ENCODE results near the gene PLXNA4. TPM values are rescaled to one million over a fixed set of nuclear protein-coding genes. Genes with fewer than 3 reads are reported as not detected.
A peak's percentile ranks its signal among the peaks of the same experiment; 100 is the strongest.

PLXNA4 gene
- total and polyA plus RNA-seq, 7 experiments from 2014 or later = 0.05 to 31.6 (median 1.1) TPM

DNA sequence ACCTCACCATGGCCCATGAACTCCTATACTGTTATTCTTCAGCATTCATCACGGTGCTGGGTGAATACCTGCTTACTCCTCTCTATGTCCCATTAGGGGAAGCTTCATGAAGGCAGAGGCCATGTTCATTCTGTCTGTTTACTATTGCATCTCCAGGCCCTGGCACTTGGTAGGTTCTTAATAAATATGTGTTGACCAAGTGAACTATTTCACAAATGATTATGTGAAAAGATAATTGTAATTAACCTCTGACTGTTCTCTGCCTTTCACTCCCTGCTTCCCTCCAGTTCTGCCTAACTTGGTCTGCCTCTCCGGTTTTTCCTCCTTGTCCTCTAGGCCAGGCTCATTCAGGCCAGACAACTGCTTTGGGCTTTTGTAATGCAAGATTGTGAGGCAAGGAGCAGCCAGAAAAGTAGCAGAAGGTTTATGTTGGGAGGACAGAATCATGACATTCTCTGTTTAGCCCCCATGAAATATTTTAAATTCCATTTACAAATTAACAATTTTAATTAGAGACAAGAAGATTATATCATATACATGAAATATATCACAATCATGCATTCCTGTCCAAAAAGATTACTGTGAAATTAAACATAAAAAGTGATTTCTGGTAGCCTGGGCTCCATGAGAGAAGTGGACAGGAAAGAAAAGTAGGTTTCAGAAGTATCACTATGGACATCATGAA is 42.1 kb upstream of the PLXNA4 start:
- Mint-ChIP-seq H3K27ac (no peak overlapping the region), H3K4me3 (no peak overlapping the region), H3K4me1 (peaks cover 9 to 14% (median 10%) of the 10 kb centered on the region in 7 donors), H3K9me3 (no peaks in the 10 kb centered on the region), H3K27me3 (peaks cover 7 to 26% (median 15%) of the 10 kb centered on the region in 5 donors), H3K36me3 (no peaks in the 10 kb centered on the region)
- Histone ChIP-seq H3K27ac (ENCODE audit: low read depth, low read length) (no peak overlapping the region), H3K4me1 (ENCODE audit: control insufficient read depth in 2 of 2, insufficient read depth in 2 of 2, low read length in 2 of 2) (no peaks in the 10 kb centered on the region), H3K4me3 (ENCODE audit: low read length) (no peak overlapping the region), H3K27me3 (ENCODE audit: control insufficient read depth in 2 of 2, insufficient read depth in 2 of 2, low read length in 2 of 2) (no peaks in the 10 kb centered on the region), H3K9me3 (ENCODE audit: control insufficient read depth in 2 of 3, low read length in 3 of 3) (no peaks in the 10 kb centered on the region), H3K36me3 (ENCODE audit: control insufficient read depth in 2 of 3, insufficient read depth in 3 of 3, low read length in 3 of 3) (no peaks in the 10 kb centered on the region)
- CTCF ChIA-PET = no interaction called here
- POLR2A ChIA-PET = no interaction called here
- no peak for ATAC-seq
- DNase-seq = no peak
- intact Hi-C loops (cut with micrococcal nuclease) = no loop called here

DNA sequence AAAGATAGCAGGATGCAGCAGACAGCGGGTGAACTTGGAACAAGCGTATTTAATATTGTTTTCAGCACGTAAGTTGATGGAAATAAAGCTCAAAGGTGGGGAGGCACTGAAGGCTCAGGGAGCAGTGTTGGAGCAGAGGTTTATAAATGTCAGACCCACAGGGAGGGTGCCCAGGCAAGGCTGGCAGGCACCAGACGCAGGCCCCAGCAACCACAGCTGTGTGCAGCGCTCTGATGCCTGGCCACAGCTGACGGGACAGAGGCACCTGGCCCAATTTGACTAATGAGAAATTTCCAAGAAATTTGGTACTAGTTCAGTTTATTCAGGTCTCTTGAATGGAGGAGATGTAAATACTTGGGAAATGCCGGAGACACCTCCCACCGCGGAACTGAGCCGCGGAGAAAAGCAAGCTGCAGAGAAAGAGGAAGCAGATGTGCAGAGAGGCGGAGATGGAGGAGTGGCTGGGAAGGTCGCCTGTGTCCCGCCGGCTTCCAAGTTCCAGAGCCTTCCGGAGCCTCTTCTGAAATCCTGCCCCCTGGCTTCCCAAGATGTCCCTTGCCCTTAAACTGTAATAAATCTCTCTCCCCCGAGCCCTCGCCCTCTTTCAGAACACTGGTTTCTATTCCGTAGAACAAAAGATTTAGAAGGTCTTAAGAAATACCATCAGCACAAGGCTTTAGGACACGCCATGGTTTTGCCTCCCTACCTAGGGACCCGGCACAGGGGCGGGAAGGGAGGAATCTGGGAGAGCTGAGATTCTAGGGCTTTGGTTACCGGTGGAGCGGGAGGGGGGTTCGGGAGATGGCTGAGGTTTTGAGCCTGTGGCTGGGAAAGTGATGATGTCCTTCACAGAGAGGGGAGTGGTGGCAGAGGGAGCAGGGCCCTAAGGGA is 38.4 kb upstream of the PLXNA4 start:
- Mint-ChIP-seq H3K4me1 (peaks cover 9 to 14% (median 10%) of the 10 kb centered on the region in 7 donors), H3K27me3 (peaks cover 12 to 30% (median 22%) of the 10 kb centered on the region in 5 donors), H3K36me3 (no peaks in the 10 kb centered on the region), H3K27ac (peak overlapping the region in 2 of 9 donors; percentile 32 to 50), H3K4me3 (peak overlapping the region; percentile 50 to 81 (median 66)), H3K9me3 (no peaks in the 10 kb centered on the region)
- Histone ChIP-seq H3K27me3 (ENCODE audit: control insufficient read depth in 2 of 2, insufficient read depth in 2 of 2, low read length in 2 of 2) (no peaks in the 10 kb centered on the region), H3K4me1 (ENCODE audit: control insufficient read depth in 2 of 2, insufficient read depth in 2 of 2, low read length in 2 of 2) (no peaks in the 10 kb centered on the region), H3K9me3 (ENCODE audit: control insufficient read depth in 2 of 3, low read length in 3 of 3) (no peaks in the 10 kb centered on the region), H3K4me3 (ENCODE audit: low read length) (no peak overlapping the region), H3K36me3 (ENCODE audit: control insufficient read depth in 2 of 3, insufficient read depth in 3 of 3, low read length in 3 of 3) (no peaks in the 10 kb centered on the region), H3K27ac (ENCODE audit: low read depth, low read length) (no peak overlapping the region)
- peak; percentile 41 for ATAC-seq
- DNase-seq = no peak
- intact Hi-C loops (cut with micrococcal nuclease) = no loop called here
- CTCF ChIA-PET = no interaction called here
- POLR2A ChIA-PET = no interaction called here

DNA sequence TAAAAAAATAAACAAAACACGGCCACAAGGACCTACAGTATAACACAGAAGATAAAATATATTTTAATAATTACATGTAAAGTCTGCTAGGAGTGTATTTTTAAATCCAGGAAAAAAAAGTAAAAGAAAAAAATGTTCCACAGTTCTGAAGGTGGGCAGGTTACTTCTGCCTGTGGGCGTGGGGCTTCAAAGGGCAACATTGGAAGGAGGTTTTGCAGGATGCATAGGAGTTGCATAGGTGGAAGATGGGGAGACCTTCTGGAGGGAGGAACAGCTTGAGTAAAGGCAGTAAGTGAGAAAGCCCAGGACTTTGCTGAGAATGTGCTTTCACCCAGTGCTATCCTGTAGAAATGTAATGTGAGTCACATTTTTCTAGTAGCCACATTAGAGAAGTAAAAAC is 37.5 kb upstream of the PLXNA4 start:
- H3K36me3 Mint-ChIP-seq = no peaks in the 10 kb centered on the region
- no peak for DNase-seq
- peak overlapping the region in 1 of 10 donors; percentile 64 for H3K4me3 Mint-ChIP-seq
- no peak for ATAC-seq
- H3K9me3 Mint-ChIP-seq = no peaks in the 10 kb centered on the region
- H3K27me3 Mint-ChIP-seq = peaks cover 12 to 30% (median 22%) of the 10 kb centered on the region in 5 donors
- Histone ChIP-seq H3K27ac (ENCODE audit: low read depth, low read length) (no peak overlapping the region), H3K9me3 (ENCODE audit: control insufficient read depth in 2 of 3, low read length in 3 of 3) (no peaks in the 10 kb centered on the region), H3K36me3 (ENCODE audit: control insufficient read depth in 2 of 3, insufficient read depth in 3 of 3, low read length in 3 of 3) (no peaks in the 10 kb centered on the region), H3K27me3 (ENCODE audit: control insufficient read depth in 2 of 2, insufficient read depth in 2 of 2, low read length in 2 of 2) (no peaks in the 10 kb centered on the region), H3K4me3 (ENCODE audit: low read length) (no peak overlapping the region), H3K4me1 (ENCODE audit: control insufficient read depth in 2 of 2, insufficient read depth in 2 of 2, low read length in 2 of 2) (no peaks in the 10 kb centered on the region)
- ChIA-PET POLR2A (no interaction called here), CTCF (no interaction called here)
- H3K4me1 Mint-ChIP-seq = peaks cover 9 to 14% (median 10%) of the 10 kb centered on the region in 7 donors
- no peak overlapping the region for H3K27ac Mint-ChIP-seq
- intact Hi-C loops (cut with micrococcal nuclease) = no loop called here

DNA sequence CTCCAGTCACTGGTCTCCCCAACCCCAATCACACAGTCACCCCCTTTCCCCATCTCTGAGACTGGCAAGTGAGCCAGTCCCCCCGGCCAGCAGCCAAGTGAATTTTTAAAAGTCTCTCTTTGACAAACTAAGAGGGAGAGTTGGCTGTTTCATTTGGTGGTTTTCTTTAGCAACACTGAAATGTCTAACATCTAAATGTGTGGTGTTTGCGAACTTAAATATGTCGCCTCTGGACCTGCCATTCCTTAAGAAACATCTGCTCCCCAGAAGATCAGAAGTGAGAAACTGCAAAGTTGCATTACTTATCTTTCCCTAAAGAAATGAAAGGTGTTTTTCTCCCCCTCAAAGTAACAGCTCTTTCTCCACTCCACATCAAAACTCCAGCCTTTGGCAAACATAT is 34.7 kb upstream of the PLXNA4 start:
- H3K27me3 ChIP-seq (ENCODE audit: control insufficient read depth in 2 of 2, insufficient read depth in 2 of 2, low read length in 2 of 2) = no peaks in the 10 kb centered on the region
- no peak overlapping the region for H3K27ac Mint-ChIP-seq
- H3K4me3 ChIP-seq (ENCODE audit: low read length) = no peak overlapping the region
- H3K4me1 Mint-ChIP-seq = peaks cover 9 to 13% (median 11%) of the 10 kb centered on the region in 7 donors
- H3K36me3 ChIP-seq (ENCODE audit: control insufficient read depth in 2 of 3, insufficient read depth in 3 of 3, low read length in 3 of 3) = no peaks in the 10 kb centered on the region
- no peaks in the 10 kb centered on the region for H3K9me3 Mint-ChIP-seq
- ChIA-PET POLR2A (no interaction called here), CTCF (no interaction called here)
- H3K27ac ChIP-seq (ENCODE audit: low read depth, low read length) = no peak overlapping the region
- no peak for DNase-seq
- intact Hi-C loops (cut with micrococcal nuclease) = no loop called here
- H3K36me3 Mint-ChIP-seq = no peaks in the 10 kb centered on the region
- no peaks in the 10 kb centered on the region for H3K4me1 ChIP-seq (ENCODE audit: control insufficient read depth in 2 of 2, insufficient read depth in 2 of 2, low read length in 2 of 2)
- peaks cover 12 to 28% (median 22%) of the 10 kb centered on the region in 5 donors for H3K27me3 Mint-ChIP-seq
- no peak overlapping the region for H3K4me3 Mint-ChIP-seq
- H3K9me3 ChIP-seq (ENCODE audit: control insufficient read depth in 2 of 3, low read length in 3 of 3) = no peaks in the 10 kb centered on the region
- no peak for ATAC-seq

DNA sequence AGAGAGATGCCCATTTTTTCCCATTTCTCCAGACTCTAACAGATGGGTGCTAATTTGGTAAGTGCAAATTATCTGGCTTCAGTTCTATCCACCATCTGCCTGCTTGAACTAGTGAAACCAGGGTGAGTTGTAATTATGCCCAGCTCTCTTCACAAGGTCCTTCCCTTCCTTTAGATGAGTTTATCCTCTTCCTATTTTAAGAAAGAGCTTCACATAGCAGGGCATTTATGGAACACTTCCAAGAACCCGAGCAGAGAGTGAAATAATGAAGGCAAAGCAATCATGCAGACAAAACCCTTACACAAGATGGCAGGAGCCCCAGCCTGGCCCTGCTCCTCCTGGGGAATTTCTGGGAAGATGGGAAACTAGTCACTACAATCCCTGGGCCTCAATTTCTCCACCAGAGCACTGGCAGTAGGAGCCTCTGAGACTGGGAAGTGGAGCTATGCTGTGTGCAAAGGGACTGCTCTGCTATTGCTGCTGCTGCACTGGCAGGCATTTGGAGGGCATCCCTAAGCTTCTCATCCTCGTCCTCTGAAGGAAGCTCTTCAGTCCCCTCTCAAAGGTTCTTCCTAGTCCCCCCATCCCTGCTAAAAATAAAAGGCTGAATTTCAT is 33.7 kb upstream of the PLXNA4 start:
- Histone ChIP-seq H3K36me3 (ENCODE audit: control insufficient read depth in 2 of 3, insufficient read depth in 3 of 3, low read length in 3 of 3) (no peaks in the 10 kb centered on the region), H3K4me1 (ENCODE audit: control insufficient read depth in 2 of 2, insufficient read depth in 2 of 2, low read length in 2 of 2) (no peaks in the 10 kb centered on the region), H3K9me3 (ENCODE audit: control insufficient read depth in 2 of 3, low read length in 3 of 3) (no peaks in the 10 kb centered on the region), H3K4me3 (ENCODE audit: low read length) (no peak overlapping the region), H3K27ac (ENCODE audit: low read depth, low read length) (no peak overlapping the region), H3K27me3 (ENCODE audit: control insufficient read depth in 2 of 2, insufficient read depth in 2 of 2, low read length in 2 of 2) (no peaks in the 10 kb centered on the region)
- ATAC-seq (no peak), DNase-seq (no peak)
- no peak overlapping the region for H3K27ac Mint-ChIP-seq
- H3K9me3 Mint-ChIP-seq = no peaks in the 10 kb centered on the region
- intact Hi-C loops (cut with micrococcal nuclease) = no loop called here
- no peaks in the 10 kb centered on the region for H3K36me3 Mint-ChIP-seq
- H3K4me1 Mint-ChIP-seq = peaks cover 8 to 13% (median 10%) of the 10 kb centered on the region in 7 donors
- CTCF ChIA-PET = no interaction called here
- H3K27me3 Mint-ChIP-seq = peaks cover 12 to 22% (median 17%) of the 10 kb centered on the region in 5 donors
- POLR2A ChIA-PET = no interaction called here
- H3K4me3 Mint-ChIP-seq = no peak overlapping the region

DNA sequence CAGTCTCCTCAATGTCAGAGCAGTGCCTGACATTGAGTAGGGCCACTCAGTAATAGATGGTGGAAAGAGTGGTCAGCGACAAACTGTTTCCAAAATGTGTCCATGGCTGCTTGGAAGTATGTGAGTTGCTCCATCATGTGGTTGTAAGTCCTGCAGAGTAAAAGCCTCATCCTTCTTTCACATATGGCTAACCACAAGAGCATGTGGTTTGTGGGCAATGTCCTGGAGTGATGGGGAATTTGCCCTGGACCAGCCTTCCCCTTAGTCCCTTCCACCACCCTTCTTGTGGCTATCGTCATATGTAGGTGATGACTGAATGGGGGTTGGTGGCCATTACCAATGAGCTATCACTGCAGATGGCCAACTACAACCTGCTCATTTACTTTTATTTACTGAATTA is 33.0 kb upstream of the PLXNA4 start:
- ATAC-seq = no peak
- Histone ChIP-seq H3K4me1 (ENCODE audit: control insufficient read depth in 2 of 2, insufficient read depth in 2 of 2, low read length in 2 of 2) (no peaks in the 10 kb centered on the region), H3K4me3 (ENCODE audit: low read length) (no peak overlapping the region), H3K9me3 (ENCODE audit: control insufficient read depth in 2 of 3, low read length in 3 of 3) (no peaks in the 10 kb centered on the region), H3K27me3 (ENCODE audit: control insufficient read depth in 2 of 2, insufficient read depth in 2 of 2, low read length in 2 of 2) (no peaks in the 10 kb centered on the region), H3K36me3 (ENCODE audit: control insufficient read depth in 2 of 3, insufficient read depth in 3 of 3, low read length in 3 of 3) (no peaks in the 10 kb centered on the region), H3K27ac (ENCODE audit: low read depth, low read length) (no peak overlapping the region)
- peaks cover 6 to 14% (median 10%) of the 10 kb centered on the region in 5 donors for H3K27me3 Mint-ChIP-seq
- ChIA-PET CTCF (no interaction called here), POLR2A (no interaction called here)
- no peaks in the 10 kb centered on the region for H3K9me3 Mint-ChIP-seq
- intact Hi-C loops (cut with micrococcal nuclease) = no loop called here
- no peaks in the 10 kb centered on the region for H3K36me3 Mint-ChIP-seq
- H3K27ac Mint-ChIP-seq = no peak overlapping the region
- no peak overlapping the region for H3K4me3 Mint-ChIP-seq
- DNase-seq = no peak
- H3K4me1 Mint-ChIP-seq = peaks cover 0 to 5% (median 2%) of the 10 kb centered on the region in 7 donors

All from naive thymus-derived CD4-positive, alpha-beta T cell (primary cell).